ENCODE measurements around the gene SOX6. TPM values are rescaled to one million over a fixed set of nuclear protein-coding genes. Genes with fewer than 3 reads are reported as not detected.

The SOX6 gene
- total and polyA plus RNA-seq, 2 experiments from 2014 or later, result 0.03 to 0.66 TPM

DNA sequence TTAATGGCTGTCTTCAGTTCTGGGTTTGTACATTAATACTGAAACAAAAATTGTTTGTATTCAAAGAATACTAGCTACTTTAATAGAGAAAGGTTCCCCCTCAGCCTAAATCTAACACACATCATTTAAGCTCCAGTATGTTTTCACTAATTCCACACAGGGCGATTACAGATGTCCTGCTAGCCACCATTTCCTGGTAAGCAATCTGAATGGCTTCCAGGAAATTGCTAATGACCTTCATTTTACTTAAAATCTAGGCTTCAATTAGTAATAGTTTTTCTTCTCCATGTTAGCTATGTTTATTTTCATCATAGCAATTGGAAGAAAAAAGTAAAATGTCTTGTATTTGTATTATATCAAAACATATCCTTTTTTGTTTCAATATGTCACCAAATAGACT is 132.8 kb downstream of the SOX6 start (continued):
- TF ChIP-seq ZNF331 (CRISPR knock-in tag; IDR thresholded peaks at IDR 0.05; ENCODE audit: low read depth) (no peak), CREB1 (CRISPR knock-in tag; IDR thresholded peaks at IDR 0.05; ENCODE audit: low read depth) (no peak), JUNB (IDR thresholded peaks at IDR 0.05; ENCODE audit: unreplicated experiment) (no peak), EZH2 (IDR thresholded peaks at IDR 0.05; ENCODE audit: low read depth, unreplicated experiment) (no peak), STAT1 (IDR thresholded peaks at IDR 0.05; ENCODE audit: unreplicated experiment) (no peak)
- TF ChIP-seq, protein P1, sequence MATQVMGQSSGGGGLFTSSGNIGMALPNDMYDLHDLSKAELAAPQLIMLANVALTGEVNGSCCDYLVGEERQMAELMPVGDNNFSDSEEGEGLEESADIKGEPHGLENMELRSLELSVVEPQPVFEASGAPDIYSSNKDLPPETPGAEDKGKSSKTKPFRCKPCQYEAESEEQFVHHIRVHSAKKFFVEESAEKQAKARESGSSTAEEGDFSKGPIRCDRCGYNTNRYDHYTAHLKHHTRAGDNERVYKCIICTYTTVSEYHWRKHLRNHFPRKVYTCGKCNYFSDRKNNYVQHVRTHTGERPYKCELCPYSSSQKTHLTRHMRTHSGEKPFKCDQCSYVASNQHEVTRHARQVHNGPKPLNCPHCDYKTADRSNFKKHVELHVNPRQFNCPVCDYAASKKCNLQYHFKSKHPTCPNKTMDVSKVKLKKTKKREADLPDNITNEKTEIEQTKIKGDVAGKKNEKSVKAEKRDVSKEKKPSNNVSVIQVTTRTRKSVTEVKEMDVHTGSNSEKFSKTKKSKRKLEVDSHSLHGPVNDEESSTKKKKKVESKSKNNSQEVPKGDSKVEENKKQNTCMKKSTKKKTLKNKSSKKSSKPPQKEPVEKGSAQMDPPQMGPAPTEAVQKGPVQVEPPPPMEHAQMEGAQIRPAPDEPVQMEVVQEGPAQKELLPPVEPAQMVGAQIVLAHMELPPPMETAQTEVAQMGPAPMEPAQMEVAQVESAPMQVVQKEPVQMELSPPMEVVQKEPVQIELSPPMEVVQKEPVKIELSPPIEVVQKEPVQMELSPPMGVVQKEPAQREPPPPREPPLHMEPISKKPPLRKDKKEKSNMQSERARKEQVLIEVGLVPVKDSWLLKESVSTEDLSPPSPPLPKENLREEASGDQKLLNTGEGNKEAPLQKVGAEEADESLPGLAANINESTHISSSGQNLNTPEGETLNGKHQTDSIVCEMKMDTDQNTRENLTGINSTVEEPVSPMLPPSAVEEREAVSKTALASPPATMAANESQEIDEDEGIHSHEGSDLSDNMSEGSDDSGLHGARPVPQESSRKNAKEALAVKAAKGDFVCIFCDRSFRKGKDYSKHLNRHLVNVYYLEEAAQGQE (IDR thresholded peaks at IDR 0.05; ENCODE audit: unreplicated experiment), result no peak

DNA sequence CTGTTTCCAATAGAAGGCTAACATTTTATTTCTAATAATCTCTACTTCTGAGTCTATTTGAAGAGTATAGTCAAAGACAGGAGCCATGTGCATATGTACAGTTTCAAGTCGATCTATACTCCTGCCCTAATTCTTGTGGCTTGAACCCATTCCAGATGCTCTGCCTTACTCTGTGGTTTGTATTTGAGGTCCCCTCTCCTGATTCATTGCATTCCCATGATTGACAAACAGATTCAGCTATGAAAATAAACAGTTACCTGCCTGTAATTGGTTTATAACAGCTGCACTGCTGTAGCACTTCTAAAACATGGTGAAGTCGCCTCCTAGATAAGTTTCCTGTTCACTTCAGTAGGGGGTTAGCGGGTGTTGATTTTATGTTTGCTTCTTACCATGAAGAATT is 138.7 kb downstream of the SOX6 start:
- H3K27ac Mint-ChIP-seq, result no peak overlapping the region
- Histone ChIP-seq H3K4me3 (no peak overlapping the region), H3K4me2 (no peak overlapping the region), H4K20me1 (replicated peaks; ENCODE audit: insufficient read depth) (no peaks in the 10 kb centered on the region), H3K4me1 (ENCODE audit: insufficient read depth) (peaks cover 4% of the 10 kb centered on the region; the same call in 1 of the 2 replicates), H3K27ac (ENCODE audit: low read depth) (no peak overlapping the region), H3K27me3 (ENCODE audit: insufficient read depth) (no peaks in the 10 kb centered on the region), H3F3A (replicated peaks; ENCODE audit: low read depth) (no peaks in the 10 kb centered on the region), H3K9me2 (ENCODE audit: insufficient read depth) (no peaks in the 10 kb centered on the region), H3K36me3 (ENCODE audit: insufficient read depth) (no peaks in the 10 kb centered on the region), H3K79me2 (replicated peaks; ENCODE audit: insufficient read depth) (no peaks in the 10 kb centered on the region), H2AFZ (no peak overlapping the region)
- H3K9me3 Mint-ChIP-seq, result no peaks in the 10 kb centered on the region
- DNase-seq (ENCODE audit: low spot score) (no peak), ATAC-seq (no peak)
- H3K4me3 Mint-ChIP-seq, result no peak overlapping the region
- H3K36me3 Mint-ChIP-seq (ENCODE audit: low read depth), result no peaks in the 10 kb centered on the region
- no peaks in the 10 kb centered on the region for H3K27me3 Mint-ChIP-seq (ENCODE audit: insufficient read depth, low read depth, poor library complexity)
- H3K4me1 Mint-ChIP-seq, result peaks cover 5% of the 10 kb centered on the region
- TF ChIP-seq, protein P2, sequence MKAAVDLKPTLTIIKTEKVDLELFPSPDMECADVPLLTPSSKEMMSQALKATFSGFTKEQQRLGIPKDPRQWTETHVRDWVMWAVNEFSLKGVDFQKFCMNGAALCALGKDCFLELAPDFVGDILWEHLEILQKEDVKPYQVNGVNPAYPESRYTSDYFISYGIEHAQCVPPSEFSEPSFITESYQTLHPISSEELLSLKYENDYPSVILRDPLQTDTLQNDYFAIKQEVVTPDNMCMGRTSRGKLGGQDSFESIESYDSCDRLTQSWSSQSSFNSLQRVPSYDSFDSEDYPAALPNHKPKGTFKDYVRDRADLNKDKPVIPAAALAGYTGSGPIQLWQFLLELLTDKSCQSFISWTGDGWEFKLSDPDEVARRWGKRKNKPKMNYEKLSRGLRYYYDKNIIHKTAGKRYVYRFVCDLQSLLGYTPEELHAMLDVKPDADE (IDR thresholded peaks at IDR 0.05), result no peak
- TF ChIP-seq NANOG (IDR thresholded peaks at IDR 0.05; ENCODE audit: borderline replicate concordance) (no peak), ZNF331 (CRISPR knock-in tag; IDR thresholded peaks at IDR 0.05; ENCODE audit: low read depth) (no peak), STAT1 (IDR thresholded peaks at IDR 0.05; ENCODE audit: unreplicated experiment) (no peak), EZH2 (IDR thresholded peaks at IDR 0.05; ENCODE audit: low read depth, unreplicated experiment) (no peak), CREB1 (CRISPR knock-in tag; IDR thresholded peaks at IDR 0.05; ENCODE audit: low read depth) (no peak)
- TF ChIP-seq, protein P3, sequence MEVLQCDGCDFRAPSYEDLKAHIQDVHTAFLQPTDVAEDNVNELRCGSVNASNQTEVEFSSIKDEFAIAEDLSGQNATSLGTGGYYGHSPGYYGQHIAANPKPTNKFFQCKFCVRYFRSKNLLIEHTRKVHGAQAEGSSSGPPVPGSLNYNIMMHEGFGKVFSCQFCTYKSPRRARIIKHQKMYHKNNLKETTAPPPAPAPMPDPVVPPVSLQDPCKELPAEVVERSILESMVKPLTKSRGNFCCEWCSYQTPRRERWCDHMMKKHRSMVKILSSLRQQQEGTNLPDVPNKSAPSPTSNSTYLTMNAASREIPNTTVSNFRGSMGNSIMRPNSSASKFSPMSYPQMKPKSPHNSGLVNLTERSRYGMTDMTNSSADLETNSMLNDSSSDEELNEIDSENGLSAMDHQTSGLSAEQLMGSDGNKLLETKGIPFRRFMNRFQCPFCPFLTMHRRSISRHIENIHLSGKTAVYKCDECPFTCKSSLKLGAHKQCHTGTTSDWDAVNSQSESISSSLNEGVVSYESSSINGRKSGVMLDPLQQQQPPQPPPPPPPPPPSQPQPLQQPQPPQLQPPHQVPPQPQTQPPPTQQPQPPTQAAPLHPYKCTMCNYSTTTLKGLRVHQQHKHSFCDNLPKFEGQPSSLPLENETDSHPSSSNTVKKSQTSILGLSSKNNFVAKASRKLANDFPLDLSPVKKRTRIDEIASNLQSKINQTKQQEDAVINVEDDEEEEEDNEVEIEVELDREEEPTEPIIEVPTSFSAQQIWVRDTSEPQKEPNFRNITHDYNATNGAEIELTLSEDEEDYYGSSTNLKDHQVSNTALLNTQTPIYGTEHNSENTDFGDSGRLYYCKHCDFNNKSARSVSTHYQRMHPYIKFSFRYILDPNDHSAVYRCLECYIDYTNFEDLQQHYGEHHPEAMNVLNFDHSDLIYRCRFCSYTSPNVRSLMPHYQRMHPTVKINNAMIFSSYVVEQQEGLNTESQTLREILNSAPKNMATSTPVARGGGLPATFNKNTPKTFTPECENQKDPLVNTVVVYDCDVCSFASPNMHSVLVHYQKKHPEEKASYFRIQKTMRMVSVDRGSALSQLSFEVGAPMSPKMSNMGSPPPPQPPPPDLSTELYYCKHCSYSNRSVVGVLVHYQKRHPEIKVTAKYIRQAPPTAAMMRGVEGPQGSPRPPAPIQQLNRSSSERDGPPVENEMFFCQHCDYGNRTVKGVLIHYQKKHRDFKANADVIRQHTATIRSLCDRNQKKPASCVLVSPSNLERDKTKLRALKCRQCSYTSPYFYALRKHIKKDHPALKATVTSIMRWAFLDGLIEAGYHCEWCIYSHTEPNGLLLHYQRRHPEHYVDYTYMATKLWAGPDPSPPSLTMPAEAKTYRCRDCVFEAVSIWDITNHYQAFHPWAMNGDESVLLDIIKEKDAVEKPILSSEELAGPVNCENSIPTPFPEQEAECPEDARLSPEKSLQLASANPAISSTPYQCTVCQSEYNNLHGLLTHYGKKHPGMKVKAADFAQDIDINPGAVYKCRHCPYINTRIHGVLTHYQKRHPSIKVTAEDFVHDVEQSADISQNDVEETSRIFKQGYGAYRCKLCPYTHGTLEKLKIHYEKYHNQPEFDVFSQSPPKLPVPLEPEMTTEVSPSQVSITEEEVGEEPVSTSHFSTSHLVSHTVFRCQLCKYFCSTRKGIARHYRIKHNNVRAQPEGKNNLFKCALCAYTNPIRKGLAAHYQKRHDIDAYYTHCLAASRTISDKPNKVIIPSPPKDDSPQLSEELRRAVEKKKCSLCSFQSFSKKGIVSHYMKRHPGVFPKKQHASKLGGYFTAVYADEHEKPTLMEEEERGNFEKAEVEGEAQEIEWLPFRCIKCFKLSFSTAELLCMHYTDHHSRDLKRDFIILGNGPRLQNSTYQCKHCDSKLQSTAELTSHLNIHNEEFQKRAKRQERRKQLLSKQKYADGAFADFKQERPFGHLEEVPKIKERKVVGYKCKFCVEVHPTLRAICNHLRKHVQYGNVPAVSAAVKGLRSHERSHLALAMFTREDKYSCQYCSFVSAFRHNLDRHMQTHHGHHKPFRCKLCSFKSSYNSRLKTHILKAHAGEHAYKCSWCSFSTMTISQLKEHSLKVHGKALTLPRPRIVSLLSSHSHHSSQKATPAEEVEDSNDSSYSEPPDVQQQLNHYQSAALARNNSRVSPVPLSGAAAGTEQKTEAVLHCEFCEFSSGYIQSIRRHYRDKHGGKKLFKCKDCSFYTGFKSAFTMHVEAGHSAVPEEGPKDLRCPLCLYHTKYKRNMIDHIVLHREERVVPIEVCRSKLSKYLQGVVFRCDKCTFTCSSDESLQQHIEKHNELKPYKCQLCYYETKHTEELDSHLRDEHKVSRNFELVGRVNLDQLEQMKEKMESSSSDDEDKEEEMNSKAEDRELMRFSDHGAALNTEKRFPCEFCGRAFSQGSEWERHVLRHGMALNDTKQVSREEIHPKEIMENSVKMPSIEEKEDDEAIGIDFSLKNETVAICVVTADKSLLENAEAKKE (CRISPR knock-in tag; IDR thresholded peaks at IDR 0.05), result no peak
- TF ChIP-seq, protein P4, sequence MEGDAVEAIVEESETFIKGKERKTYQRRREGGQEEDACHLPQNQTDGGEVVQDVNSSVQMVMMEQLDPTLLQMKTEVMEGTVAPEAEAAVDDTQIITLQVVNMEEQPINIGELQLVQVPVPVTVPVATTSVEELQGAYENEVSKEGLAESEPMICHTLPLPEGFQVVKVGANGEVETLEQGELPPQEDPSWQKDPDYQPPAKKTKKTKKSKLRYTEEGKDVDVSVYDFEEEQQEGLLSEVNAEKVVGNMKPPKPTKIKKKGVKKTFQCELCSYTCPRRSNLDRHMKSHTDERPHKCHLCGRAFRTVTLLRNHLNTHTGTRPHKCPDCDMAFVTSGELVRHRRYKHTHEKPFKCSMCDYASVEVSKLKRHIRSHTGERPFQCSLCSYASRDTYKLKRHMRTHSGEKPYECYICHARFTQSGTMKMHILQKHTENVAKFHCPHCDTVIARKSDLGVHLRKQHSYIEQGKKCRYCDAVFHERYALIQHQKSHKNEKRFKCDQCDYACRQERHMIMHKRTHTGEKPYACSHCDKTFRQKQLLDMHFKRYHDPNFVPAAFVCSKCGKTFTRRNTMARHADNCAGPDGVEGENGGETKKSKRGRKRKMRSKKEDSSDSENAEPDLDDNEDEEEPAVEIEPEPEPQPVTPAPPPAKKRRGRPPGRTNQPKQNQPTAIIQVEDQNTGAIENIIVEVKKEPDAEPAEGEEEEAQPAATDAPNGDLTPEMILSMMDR (conservative IDR thresholded peaks at IDR 0.05; ENCODE audit: low read depth in 2 of 2), result no peak

Measured in GM23338 (cell line).